Measurements from ENCODE around the gene SLC9C2.
A peak's percentile ranks its signal among the peaks of the same experiment; 100 is the strongest.

Gene SLC9C2

GRCh38 chr1:173527151-173527826, 75.6 kb downstream of the SLC9C2 start:
- ATAC-seq, result peak; percentile 31; the same call in 1 of the 3 replicates
- TF ChIP-seq SNAI2 (CRISPR knock-in tag; IDR thresholded peaks at IDR 0.05) (no peak), ZNF70 (CRISPR knock-in tag; IDR thresholded peaks at IDR 0.05) (no peak), PATZ1 (CRISPR knock-in tag; IDR thresholded peaks at IDR 0.05; ENCODE audit: borderline replicate concordance) (no peak), ZC3H10 (CRISPR knock-in tag; IDR thresholded peaks at IDR 0.05) (no peak), ZFP30 (CRISPR knock-in tag; IDR thresholded peaks at IDR 0.05) (no peak), PPARA (CRISPR knock-in tag; IDR thresholded peaks at IDR 0.05; ENCODE audit: borderline replicate concordance) (no peak), CSDC2 (CRISPR knock-in tag; IDR thresholded peaks at IDR 0.05) (no peak), BACH2 (CRISPR knock-in tag; IDR thresholded peaks at IDR 0.05; ENCODE audit: borderline replicate concordance) (no peak), CREB5 (CRISPR knock-in tag; IDR thresholded peaks at IDR 0.05; ENCODE audit: low read depth) (no peak), TOX (CRISPR knock-in tag; IDR thresholded peaks at IDR 0.05; ENCODE audit: borderline replicate concordance) (no peak), ESRRG (CRISPR knock-in tag; IDR thresholded peaks at IDR 0.05) (no peak)

GRCh38 chr1:173525926-173526325, 76.9 kb downstream of the SLC9C2 start:
- ATAC-seq, result no peak

GRCh38 chr1:173523329-173523728, 79.5 kb downstream of the SLC9C2 start:
- no peak for ATAC-seq
- TF ChIP-seq ARNTL (CRISPR knock-in tag; IDR thresholded peaks at IDR 0.05; ENCODE audit: borderline replicate concordance, low read depth) (no peak), OSR1 (CRISPR knock-in tag; IDR thresholded peaks at IDR 0.05) (no peak), ZFP3 (CRISPR knock-in tag; IDR thresholded peaks at IDR 0.05) (no peak), CREB5 (CRISPR knock-in tag; IDR thresholded peaks at IDR 0.05; ENCODE audit: low read depth) (no peak), RARB (CRISPR knock-in tag; IDR thresholded peaks at IDR 0.05) (no peak), ZNF8 (CRISPR knock-in tag; IDR thresholded peaks at IDR 0.05) (no peak), TCF4 (CRISPR knock-in tag; IDR thresholded peaks at IDR 0.05; ENCODE audit: borderline replicate concordance) (no peak), POU6F1 (CRISPR knock-in tag; IDR thresholded peaks at IDR 0.05; ENCODE audit: borderline replicate concordance, low read depth) (no peak), CSDC2 (CRISPR knock-in tag; IDR thresholded peaks at IDR 0.05) (no peak), SNAI2 (CRISPR knock-in tag; IDR thresholded peaks at IDR 0.05) (no peak), BACH2 (CRISPR knock-in tag; IDR thresholded peaks at IDR 0.05; ENCODE audit: borderline replicate concordance) (no peak)

More at GRCh38 chr1:173525926-173526325, 76.9 kb downstream of the SLC9C2 start:
- no peak for TF ChIP-seq ARNTL (CRISPR knock-in tag; IDR thresholded peaks at IDR 0.05; ENCODE audit: borderline replicate concordance, low read depth)
- no peak for TF ChIP-seq TOX (CRISPR knock-in tag; IDR thresholded peaks at IDR 0.05; ENCODE audit: borderline replicate concordance)
- TF ChIP-seq CSDC2 (CRISPR knock-in tag; IDR thresholded peaks at IDR 0.05), result no peak
- TF ChIP-seq ZNF8 (CRISPR knock-in tag; IDR thresholded peaks at IDR 0.05), result no peak
- no peak for TF ChIP-seq ZFP30 (CRISPR knock-in tag; IDR thresholded peaks at IDR 0.05)
- no peak for TF ChIP-seq CREB5 (CRISPR knock-in tag; IDR thresholded peaks at IDR 0.05; ENCODE audit: low read depth)
- no peak for TF ChIP-seq ZFP3 (CRISPR knock-in tag; IDR thresholded peaks at IDR 0.05)
- TF ChIP-seq TCF4 (CRISPR knock-in tag; IDR thresholded peaks at IDR 0.05; ENCODE audit: borderline replicate concordance), result no peak
- TF ChIP-seq RARB (CRISPR knock-in tag; IDR thresholded peaks at IDR 0.05), result no peak
- TF ChIP-seq ZNF565 (CRISPR knock-in tag; conservative IDR thresholded peaks at IDR 0.05; ENCODE audit: low read depth), result no peak
- TF ChIP-seq ISL1 (CRISPR knock-in tag; IDR thresholded peaks at IDR 0.05), result no peak
- TF ChIP-seq ESRRG (CRISPR knock-in tag; IDR thresholded peaks at IDR 0.05), result no peak
- TF ChIP-seq CSRNP3 (CRISPR knock-in tag; IDR thresholded peaks at IDR 0.05), result no peak
- TF ChIP-seq SNAI2 (CRISPR knock-in tag; IDR thresholded peaks at IDR 0.05), result no peak
- TF ChIP-seq ZC3H10 (CRISPR knock-in tag; IDR thresholded peaks at IDR 0.05), result no peak
